ENCODE data around the gene SFMBT2.
"Not testable (repeated sequence)": the region's sequence is repeated elsewhere in the genome, so short reads cannot be mapped to it uniquely, and the experiment has no call there.

Gene SFMBT2

GRCh38 chr10:7400068-7400715 is 10.6 kb downstream of the SFMBT2 start:
- no peak for DNase-seq

- no peak for DNase-seq
Measured at GRCh38 chr10:7399533-7399932, 11.3 kb downstream of the SFMBT2 start.

- DNase-seq: no peak
Measured at GRCh38 chr10:7397049-7398035, 13.5 kb downstream of the SFMBT2 start.

DNA sequence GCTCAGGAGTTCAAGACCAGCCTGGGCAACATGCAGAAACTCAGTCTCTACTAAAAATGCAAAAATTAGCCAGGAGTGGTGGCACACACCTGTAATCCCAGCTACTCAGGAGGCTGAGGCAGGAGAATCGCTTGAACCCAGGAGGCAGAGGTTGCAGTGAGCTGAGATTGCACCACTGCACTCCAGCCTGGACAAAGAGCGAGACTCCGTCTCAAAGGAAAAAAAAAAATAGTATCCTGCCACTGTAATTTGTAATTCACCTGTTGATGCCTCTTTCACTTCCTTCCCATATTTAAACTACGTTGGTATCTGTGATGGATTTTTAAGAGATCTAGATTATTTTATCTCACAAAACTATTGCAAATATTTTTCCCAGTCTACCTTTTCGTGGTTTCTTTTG is 18.5 kb downstream of the SFMBT2 start:
- not testable (repeated sequence) for DNase-seq

GRCh38 chr10:7391748-7392147 is 19.1 kb downstream of the SFMBT2 start:
- no peak for DNase-seq

GRCh38 chr10:7390689-7391110 is 20.1 kb downstream of the SFMBT2 start:
- not testable (repeated sequence) for DNase-seq

DNA sequence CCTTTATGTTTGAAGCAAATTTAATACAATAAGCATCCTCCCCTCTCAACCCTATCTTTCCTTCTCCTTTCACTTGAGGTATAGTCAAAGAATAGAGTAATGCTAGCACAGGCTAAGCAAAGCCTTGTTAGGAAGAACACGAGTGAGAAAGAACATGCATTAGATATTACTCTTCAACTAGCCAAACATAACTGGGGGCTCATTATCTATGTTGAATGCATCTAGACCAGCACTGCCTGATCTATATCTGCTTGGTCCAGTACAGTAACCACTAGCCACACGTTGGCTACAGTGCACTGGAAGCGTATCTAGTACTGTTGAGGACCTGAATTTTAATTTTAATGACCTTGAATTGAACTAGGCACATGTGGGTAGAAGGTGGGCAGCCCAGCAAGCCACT is 21.0 kb downstream of the SFMBT2 start:
- DNase-seq: no peak

GRCh38 chr10:7389346-7389745 is 21.5 kb downstream of the SFMBT2 start:
- DNase-seq: no peak

- DNase-seq: no peak
Measured at GRCh38 chr10:7388602-7389001, 22.2 kb downstream of the SFMBT2 start.

DNA sequence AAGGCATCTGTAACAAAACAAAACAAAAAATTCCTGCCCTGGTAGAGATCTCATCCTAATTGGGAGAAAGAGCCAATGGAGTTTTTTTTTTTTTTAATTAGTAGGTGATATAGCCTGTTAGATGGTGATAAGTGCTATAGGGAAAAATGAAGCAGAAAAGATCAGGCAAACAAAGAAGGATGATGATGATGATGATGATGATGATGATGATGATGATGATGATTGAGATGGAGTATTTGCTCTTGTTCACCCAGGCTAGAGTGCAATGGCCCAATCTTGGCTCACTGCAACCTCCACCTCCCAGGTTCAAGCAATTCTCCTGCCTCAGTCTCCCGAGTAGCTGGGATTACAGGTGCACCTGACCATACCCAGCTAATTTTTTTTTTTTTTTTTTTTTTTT is 22.7 kb downstream of the SFMBT2 start:
- not testable (repeated sequence) for DNase-seq

- DNase-seq: no peak
Measured at GRCh38 chr10:7385114-7385513, 25.7 kb downstream of the SFMBT2 start.

DNA sequence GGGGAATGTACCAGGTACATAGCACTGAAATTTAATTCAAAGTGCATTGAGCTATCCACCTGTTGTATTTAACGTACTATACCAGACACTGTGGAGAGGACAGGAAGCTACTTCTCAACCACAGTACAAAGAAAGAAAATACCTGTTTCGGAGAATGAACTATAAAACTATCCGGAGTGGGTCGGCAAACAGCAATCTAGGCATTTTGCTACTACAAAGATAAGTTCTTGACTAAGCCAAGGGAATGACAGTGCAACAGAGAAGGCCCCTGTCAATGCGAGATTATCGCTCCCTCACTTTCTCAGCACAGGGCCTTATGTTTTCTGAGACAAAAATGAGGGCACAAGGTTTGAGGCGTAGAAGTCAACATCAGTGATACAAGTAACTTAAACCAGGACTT is 27.4 kb downstream of the SFMBT2 start:
- no peak for DNase-seq

- no peak for DNase-seq
Measured at GRCh38 chr10:7380704-7381241, 30.1 kb downstream of the SFMBT2 start.

GRCh38 chr10:7378602-7379403 is 32.0 kb downstream of the SFMBT2 start:
- no peak for DNase-seq

DNA sequence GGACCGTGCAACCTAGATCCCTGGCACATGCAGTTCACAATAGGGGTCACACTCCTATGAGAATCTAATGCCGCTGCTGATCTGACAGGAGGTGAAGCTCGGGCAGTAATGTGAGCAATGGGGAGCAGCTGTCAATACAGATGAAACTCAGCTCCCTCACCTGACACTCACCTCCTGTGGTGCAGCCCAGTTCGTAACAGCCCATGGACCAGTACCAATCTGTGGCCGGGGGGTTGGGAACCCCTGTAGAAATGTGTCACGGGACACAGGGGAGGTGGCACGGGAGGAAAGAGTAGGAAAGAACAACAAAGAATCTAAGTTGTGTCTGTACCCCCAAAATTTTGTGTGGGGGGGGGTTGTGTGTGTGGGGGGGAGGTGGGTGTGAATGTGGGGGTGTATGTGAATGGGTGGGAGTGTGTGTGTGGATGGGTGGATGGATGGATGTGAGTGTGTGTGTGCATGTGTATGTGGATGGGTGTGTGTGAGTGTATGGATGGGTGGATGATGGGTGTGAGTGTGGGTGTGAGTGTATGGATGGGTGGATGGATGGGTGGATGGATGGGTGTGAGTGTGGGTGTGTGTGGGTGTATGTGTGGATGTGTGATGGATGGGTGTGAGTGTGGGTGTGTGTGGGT is 33.1 kb downstream of the SFMBT2 start:
- DNase-seq: no peak

DNA sequence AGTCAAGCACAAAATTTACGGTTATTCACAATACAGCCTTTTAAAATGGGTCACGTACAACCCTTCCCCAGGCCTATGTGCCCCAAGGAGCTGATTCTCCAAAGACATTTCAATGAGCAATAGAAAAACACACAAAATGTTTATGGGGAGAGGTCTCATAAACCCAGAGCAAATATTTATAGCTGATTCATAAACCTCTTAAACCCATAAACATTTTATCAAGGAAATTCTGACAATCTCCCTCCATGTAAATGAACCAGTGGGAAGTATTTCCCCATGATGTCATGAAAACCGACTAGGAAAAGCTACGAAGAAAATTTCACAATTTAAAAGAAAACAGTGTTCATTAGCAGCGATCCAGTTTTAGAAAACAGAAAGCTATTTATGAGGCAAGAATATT is 36.0 kb downstream of the SFMBT2 start:
- DNase-seq: no peak

DNA sequence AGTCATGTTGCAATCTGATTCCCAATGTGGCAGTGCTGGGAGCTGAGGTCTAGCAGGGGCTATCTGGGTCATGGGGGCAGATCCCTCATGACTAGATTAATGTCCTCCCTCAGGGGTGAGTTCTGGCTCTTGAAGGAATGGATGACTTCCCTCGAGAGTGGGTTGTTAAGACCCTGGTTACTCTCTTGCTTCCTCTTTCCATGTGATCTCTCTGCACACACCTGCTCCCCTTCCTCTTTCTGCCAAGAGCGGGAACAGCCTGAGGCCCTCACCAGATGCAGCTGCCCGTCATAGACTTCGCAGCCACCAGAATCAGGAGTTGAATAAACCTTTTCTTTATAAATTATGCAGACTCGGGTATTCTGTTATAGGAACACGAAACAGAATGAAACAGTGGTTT is 37.8 kb downstream of the SFMBT2 start:
- DNase-seq: no peak

GRCh38 chr10:7372504-7372903 is 38.3 kb downstream of the SFMBT2 start:
- DNase-seq: no peak

DNA sequence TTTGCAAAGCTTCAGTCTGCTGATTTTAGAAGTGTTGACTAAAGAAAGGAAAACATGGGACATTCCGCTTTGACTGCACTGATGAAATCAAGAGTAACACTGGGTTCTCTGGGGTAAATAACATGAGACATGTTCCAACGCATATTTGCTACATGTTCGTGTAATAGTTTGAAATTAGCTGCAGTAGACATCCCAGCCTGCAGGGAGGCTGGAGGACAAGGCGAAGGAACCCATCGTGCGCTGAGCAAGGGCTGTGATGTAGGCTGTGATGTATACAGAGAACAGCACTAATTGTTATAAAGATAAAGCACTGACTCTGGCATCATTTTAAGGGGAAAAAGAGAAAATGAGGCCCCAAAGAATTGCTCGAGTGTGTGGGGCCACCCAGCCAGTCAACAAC is 40.3 kb downstream of the SFMBT2 start:
- no peak for DNase-seq

DNA sequence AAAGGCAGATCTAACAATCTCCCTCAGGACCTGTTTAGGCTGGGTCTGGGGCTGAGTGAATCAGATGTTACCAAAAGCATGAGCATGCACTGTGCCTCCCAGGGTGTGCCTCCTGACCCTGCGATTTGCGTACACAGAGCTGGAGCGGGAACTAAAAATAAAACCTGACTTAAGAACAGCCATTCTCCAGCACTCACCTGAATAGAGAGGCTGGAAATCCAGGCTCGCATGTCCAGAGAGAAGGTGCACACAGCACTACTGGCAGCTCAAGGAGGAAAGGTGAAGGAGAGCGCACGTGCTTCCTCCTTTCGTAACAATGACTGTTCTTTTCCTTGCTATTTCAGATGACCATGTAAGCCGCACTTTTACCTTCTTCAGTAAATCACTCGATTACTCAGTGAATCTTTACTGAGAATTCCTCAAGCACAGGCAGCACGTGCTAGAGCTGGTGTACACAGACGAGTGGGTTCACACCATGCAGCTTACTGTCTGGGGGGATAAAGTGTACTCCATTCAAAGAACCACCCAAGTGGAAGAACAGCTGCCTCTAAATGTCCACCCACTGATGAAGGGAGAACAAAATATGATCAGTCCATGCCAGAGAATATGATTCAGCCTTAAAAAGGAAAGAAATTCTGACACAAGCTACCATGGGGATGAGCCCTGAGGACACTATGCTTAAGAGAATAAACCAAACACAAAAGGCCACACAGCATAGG is 45.6 kb downstream of the SFMBT2 start:
- DNase-seq: no peak

- no peak for DNase-seq
Measured at GRCh38 chr10:7364474-7364873, 46.4 kb downstream of the SFMBT2 start.

DNA sequence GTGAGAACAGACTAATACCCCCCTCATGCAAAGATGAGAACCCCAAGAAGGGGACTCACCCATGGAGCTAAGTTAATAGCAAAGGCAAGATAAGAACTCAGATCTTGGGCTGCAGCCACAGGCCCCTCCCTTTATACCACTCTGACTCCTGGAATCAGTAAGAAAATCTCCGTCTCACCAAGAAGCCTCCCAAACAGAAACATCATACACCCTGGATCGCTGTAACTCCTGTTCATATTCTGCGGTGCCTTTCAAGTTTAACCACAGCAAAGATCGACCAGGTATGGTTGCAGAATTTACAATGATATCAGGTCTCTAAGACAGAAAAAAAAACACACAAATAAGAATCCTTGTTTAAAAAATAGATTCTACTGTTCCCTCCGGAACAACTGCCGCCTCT is 47.1 kb downstream of the SFMBT2 start:
- DNase-seq: no peak

Measured in NCI-H1694 (cell line).